Measurements from ENCODE around the gene CPA4. TPM values are rescaled to one million over a fixed set of nuclear protein-coding genes. Genes with fewer than 3 reads are reported as not detected.
"Not testable (repeated sequence)": the region's sequence is repeated elsewhere in the genome, so short reads cannot be mapped to it uniquely, and the experiment has no call there.

CPA4 gene
- under 1 TPM; 0.11 to 0.44 (median 0.22) TPM for polyA plus RNA-seq (ENCODE audit: insufficient read length in 4 of 4)

DNA sequence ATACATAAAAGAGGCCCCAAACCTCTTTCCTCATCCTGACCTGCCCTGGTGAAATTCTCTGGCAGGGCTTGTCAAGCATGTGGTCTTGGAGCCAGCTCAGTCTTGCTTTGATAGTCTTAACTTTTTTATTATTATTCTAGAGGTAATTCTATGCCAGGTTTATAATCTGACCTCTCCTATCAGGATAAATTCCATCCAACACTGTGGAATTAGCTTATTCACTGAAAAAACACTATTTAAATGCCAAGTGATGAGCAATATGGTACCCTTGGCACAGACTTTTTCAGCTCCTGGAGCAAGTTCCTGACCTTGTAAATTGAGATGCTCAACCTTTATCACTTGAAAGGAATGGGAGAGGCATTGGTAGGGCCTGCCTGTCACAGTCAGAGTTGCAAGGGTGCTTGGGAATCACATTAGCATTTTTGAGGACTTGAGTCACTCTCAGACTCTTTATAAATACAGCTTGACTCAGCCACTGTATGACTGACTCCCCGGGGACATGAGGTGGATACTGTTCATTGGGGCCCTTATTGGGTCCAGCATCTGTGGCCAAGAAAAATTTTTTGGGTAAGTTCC is at the start of gene CPA4:
CPA4 (plus strand) TSS at position 480 of the 576 bp plus-strand sequence; CDS start at position 500, 20 bp downstream.
- no peak for DNase-seq (ENCODE audit: low read depth in 4 of 4, low spot score in 3 of 4)

GRCh38 chr7:130243486-130243885 is 49.5 kb upstream of the CPA4 start:
- DNase-seq (ENCODE audit: low read depth in 4 of 4, low spot score in 3 of 4): not testable (repeated sequence)

GRCh38 chr7:130246491-130246890 is 46.5 kb upstream of the CPA4 start:
- not testable (repeated sequence) for DNase-seq (ENCODE audit: low read depth in 4 of 4, low spot score in 3 of 4)

GRCh38 chr7:130248842-130249241 is 44.1 kb upstream of the CPA4 start:
- DNase-seq (ENCODE audit: low read depth in 4 of 4, low spot score in 3 of 4): not testable (repeated sequence)

DNA sequence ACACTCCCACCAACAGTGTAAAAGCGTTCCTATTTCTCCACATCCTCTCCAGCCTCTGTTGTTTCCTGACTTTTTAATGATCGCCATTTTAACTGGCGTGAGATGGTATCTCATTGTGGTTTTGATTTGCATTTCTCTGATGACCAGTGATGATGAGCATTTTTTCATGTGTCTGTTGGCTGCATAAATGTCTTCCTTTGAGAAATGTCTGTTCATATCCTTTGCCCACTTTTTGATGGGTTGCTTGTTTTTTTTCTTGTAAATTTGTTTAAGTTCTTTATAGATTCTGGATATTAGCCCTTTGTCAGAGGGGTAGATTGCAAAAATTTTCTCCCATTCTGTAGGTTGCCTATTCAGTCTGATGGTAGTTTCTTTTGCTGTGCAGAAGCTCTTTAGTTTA is 43.3 kb upstream of the CPA4 start:
- not testable (repeated sequence) for DNase-seq (ENCODE audit: low read depth in 4 of 4, low spot score in 3 of 4)

DNA sequence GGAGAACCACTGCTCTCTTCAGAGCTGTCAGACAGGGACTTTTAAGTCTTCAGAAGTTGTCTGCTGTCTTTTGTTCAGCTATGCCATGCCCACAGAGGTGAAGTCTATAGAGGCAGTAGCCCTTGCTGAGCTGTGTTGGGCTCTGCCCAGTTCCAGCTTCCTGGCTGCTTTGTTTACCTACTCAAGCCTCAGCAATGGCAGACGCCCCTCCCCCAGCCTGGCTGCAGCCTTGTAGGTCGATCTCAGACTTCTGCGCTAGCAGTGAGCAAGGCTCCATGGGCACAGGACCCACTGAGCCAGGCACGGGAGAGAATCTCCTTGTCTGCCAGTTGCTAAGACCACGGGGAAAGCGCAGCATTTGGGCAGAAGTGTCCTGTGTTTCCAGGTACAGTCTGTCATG is 38.4 kb upstream of the CPA4 start:
- no peak for DNase-seq (ENCODE audit: low read depth in 4 of 4, low spot score in 3 of 4)

GRCh38 chr7:130256704-130257103 is 36.3 kb upstream of the CPA4 start:
- no peak for DNase-seq (ENCODE audit: low read depth in 4 of 4, low spot score in 3 of 4)

DNA sequence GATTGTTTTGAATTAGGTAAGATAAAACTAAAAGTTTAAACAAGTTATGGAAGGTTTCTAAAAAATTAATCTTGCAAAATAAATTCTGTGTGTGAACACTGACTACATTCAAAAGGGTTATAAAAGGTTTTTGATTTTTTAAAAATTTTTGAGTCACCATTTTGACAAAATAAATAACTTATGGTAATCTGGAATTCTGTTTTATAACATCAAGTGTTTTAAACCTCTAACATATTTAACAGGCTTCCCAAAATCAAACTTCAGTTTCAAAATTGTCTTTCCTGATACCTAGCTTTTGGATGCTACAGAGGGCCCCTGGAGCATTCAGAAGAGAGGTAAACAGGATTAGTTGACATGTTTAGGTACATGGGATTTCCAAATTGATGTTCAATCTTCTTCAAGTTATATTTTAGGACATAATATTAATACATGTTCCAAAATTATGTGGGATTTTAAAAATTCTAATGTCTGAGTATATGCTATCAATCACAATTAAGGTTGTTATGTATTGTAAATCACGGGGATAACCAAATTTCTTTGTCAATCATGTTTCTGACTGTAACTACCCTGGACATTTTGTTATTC is 34.4 kb upstream of the CPA4 start:
- DNase-seq (ENCODE audit: low read depth in 4 of 4, low spot score in 3 of 4): no peak

DNA sequence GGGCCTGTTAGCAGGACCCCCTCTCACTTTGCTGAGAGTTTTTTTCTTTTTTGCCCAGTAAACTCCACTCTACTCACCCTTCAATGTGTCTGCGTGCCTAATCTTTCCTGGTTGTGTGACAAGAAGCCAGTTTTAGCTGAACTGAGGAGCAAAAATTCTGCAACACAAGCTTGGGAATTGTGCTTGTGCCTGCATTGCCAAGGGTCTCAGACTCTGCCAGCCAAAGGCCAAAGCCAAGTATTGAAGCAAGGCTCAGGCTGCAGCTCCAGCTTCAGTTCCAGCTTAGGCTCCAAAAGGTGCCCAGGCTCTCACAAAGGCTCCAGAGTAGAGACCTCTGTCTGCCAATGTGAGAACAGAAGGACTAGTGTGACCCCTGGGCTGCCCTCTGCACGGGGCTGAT is 30.5 kb upstream of the CPA4 start:
- DNase-seq (ENCODE audit: low read depth in 4 of 4, low spot score in 3 of 4): no peak

DNA sequence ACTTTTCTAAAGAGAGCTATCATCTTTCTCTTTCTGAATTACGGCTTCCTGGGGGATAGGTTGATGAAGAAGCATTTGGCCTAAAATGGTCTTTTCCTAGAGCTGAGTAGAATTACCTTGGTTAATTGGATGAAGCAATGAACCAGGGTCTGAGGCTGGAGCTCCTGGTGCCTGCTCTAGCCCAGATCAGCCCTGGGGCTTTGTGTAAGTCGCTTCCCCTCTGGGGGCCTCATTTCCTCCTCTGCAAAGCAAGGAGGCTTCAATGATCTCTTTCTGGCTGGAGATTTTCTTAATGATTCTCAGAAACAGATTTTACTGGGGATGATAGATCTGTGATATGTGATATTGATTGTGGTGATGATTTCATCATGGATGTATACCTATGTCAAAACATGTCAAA is 29.8 kb upstream of the CPA4 start:
- DNase-seq (ENCODE audit: low read depth in 4 of 4, low spot score in 3 of 4): no peak

DNA sequence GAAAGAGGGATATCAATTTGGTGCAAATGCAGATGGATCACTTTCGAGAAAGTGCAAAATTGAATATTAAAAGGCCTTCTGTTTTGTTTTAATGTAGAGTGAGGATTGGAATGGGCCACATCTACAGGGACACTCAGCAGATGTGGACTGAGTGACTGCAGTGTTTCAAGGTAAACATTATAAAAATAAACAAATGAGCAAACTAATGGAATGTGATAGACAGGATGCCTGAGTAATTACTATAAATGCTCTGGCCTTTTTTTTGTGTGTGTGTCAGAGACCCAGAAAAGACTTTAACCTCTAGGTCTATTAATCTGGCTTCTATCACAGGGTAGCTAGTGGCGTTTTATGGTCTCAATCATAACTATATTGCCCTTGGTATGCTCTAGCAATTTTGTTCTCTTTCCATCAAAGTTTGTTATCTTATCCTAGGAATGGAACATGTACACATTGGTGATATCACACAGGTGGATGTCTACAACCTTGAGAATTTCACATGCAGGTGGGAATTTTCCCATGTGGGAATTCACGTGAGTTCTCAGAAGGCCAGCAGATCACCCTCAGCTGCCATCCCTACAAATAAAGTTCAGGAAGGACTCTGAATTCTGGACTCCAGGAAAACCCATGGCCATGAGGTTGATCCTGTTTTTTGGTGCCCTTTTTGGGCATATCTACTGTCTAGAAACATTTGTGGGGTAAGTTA is 26.6 kb upstream of the CPA4 start, which contains the start of gene CPA2:
CPA2 (plus strand) TSS at position 606 of the 703 bp plus-strand sequence; CDS start at position 625, 19 bp downstream.
- DNase-seq (ENCODE audit: low read depth in 4 of 4, low spot score in 3 of 4): no peak

GRCh38 chr7:130266961-130267321 is 26.0 kb upstream of the CPA4 start:
- no peak for DNase-seq (ENCODE audit: low read depth in 4 of 4, low spot score in 3 of 4)

- DNase-seq (ENCODE audit: low read depth in 4 of 4, low spot score in 3 of 4): no peak
Observed at GRCh38 chr7:130268463-130269317, 24.3 kb upstream of the CPA4 start.

- no peak for DNase-seq (ENCODE audit: low read depth in 4 of 4, low spot score in 3 of 4)
Observed at GRCh38 chr7:130269318-130269694, 23.7 kb upstream of the CPA4 start.

DNA sequence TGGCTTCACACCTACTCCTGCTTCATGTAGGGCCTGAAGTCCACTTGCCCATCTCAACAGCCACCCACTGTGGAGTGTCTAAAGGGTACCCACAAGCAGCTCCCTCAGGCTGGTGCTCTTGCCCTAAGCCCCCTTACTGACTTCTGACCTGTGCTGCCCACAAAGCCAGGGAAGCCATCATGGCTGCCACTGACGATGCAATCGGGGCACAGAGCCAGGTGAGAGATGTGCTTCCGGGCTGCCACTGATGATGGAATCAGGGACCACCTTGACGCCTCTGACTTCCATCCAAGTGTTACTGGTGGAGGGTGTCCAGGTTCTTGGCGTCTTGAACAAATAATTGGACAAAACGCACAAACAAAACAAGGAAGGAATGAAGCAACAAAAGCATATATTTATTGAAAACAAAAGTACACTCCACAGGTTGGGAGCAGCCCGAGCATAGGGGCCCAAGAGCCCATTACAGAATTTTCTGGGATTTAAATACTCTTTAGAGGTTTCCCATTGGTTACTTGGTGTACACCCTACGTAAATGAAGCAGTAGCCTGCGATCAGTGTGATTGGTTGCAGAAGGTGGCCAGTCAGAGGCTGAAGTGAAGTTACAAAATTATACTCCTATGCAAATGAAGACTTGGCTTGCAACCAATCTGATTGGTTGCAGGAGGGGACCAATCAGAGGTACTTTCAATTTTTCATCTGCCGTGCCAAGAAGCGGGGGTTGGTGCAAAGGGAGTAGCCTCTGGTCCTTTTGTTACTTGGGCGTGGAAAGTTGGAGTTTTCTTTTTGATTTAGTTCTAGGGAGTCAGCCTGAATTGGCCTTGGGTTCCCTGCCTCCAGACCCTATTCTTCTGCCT is 21.8 kb upstream of the CPA4 start:
- no peak for DNase-seq (ENCODE audit: low read depth in 4 of 4, low spot score in 3 of 4)

DNA sequence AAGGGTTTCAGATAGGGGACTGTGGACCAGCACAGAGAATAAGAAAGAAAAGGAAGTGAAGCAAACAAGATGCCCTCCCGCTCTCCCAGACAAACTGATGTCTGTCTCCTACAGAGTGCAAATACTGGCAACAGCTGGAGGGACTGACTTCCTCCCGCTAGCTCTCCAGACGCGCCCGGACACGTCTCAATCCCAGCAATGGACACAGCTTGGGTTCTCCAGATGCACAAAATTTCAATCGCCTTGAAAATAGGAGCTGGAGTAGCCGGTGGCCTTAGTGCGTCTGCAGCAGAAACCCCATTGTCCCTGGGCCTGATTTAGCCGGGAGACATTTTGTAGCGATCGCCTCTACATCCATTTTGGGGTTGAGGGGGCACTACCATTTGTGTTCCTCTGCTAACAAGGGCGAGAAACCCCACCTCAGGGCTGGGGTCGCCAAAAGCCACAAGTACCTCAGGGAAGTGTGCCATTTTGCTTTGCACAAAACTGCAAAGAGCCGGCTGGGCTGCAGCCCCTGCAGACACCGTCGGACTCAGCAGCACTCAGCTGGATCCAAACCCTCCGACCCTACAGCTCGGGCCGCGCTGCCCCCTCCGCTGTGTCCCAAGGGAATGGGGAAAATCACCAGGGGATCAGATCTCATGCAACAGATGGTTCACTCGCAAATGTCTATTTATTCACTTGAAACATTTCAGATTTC is 20.4 kb upstream of the CPA4 start:
- no peak for DNase-seq (ENCODE audit: low read depth in 4 of 4, low spot score in 3 of 4)

- peak; percentile 70 to 95 (median 91) for DNase-seq (ENCODE audit: low read depth in 4 of 4, low spot score in 3 of 4)
Observed at GRCh38 chr7:130273081-130273932, 19.7 kb upstream of the CPA4 start.

DNA sequence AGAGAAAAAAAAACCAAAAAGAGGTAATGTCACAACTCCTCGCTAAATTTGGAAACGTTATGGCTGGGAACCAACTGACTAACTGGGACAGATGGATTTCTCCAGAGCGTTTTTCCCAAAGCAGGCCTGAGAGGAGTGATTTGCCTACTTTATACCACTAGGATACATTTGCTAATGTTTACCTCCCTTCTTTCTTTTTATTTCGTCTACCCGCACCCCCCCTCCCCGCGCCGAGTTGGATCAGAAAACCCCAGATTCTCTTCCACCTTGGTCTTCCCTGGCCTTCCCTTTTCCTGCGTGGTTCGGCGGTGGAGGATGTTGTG is 19.1 kb upstream of the CPA4 start:
- DNase-seq (ENCODE audit: low read depth in 4 of 4, low spot score in 3 of 4): no peak

DNA sequence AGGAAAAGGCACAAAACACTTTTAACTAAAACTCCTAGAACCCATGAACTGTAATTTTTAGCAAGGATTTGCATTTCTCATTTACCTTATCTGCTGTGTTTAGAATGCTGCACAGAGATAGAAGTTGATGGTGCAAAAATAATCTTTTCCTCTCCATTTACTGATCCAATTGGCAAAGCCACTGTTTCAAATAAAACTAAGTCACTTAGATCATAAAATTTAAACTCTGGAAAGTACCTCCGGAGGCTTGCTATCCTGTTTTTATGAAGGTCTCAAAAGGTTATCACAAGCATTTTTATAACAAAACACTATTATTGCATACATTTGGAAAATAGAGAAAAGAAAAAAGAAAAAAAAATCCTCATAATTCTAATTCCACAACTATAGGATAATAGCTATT is 18.7 kb upstream of the CPA4 start:
- DNase-seq (ENCODE audit: low read depth in 4 of 4, low spot score in 3 of 4): no peak
